HL-60 (cell line): ENCODE data around the gene TRIM17.
A peak's percentile ranks its signal among the peaks of the same experiment; 100 is the strongest.

Source experiments
- DNase-seq, 2 experiments: peaks; one replicate each; pipeline ENCODE4 v3.0.0-alpha.2; 2010 to 2020; ENCODE audit warnings: low read depth in 1 of 2, low spot score in 1 of 2
- H3K27ac ChIP-seq: fragments of 250-450 bp; sonication (Bioruptor Pico); replicated peaks from 2 replicates; pipeline ENCODE4 v1.5.1; 2020; ENCODE audit warnings: mild to moderate bottlenecking, moderate library complexity
- H3K27me3 ChIP-seq: fragments of 250-450 bp; sonication (Bioruptor Pico); 2 replicates; pipeline ENCODE4 v1.5.1; 2021; ENCODE audit warnings: mild to moderate bottlenecking, moderate library complexity; ENCODE audit not compliant: insufficient read depth, poor library complexity, severe bottlenecking
- H3K4me3 ChIP-seq: replicated peaks from 2 replicates; pipeline ENCODE4 v1.5.1; 2011; ENCODE audit warnings: mild to moderate bottlenecking, control low read depth, low read length; ENCODE audit not compliant: insufficient read depth
- CTCF ChIP-seq: IDR thresholded peaks from one replicate; pipeline ENCODE4 v1.5.1; 2011; ENCODE audit warnings: low read length, control low read depth, inconsistent platforms; ENCODE audit not compliant: insufficient read depth
- GABPA ChIP-seq: IDR thresholded peaks from 2 replicates; pipeline ENCODE4 v1.6.1; 2012; ENCODE audit warnings: low read depth
- POLR2AphosphoS5 ChIP-seq: IDR thresholded peaks from 2 replicates; pipeline ENCODE4 v1.6.1; 2012; ENCODE audit warnings: low read depth
- SPI1 ChIP-seq: IDR thresholded peaks from 2 replicates; pipeline ENCODE4 v1.6.1; 2012; ENCODE audit warnings: low read depth, mild to moderate bottlenecking, borderline replicate concordance
- TF ChIP-seq, protein P1 (sequence below): IDR thresholded peaks from 2 replicates; pipeline ENCODE4 v1.6.1; 2012; ENCODE audit warnings: low read depth; ENCODE audit not compliant: insufficient replicate concordance

TRIM17 gene

DNA sequence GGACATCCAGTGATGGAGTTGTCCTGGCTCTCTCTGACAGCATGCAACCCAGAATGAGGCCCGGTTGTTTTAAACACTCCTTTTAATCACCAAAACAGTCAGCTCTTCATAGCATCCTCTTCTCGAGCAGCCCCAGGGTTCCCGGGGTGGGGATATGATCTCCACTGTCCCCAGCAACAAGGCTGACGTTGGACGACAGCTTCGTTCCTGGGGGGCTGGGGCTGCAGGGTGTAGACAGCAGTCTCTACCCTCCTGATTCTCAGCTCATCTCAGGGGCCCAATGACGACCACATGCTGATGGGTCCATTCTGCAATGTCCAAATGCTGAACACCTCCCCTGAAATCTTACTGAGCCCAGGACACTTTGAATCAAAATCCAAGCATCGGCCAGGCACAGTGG is 37.0 kb downstream of the TRIM17 start:
- no peak for DNase-seq
- Histone ChIP-seq H3K27ac (no peak overlapping the region), H3K27me3 (peaks cover 21% of the 10 kb centered on the region), H3K4me3 (no peak overlapping the region)
- TF ChIP-seq SPI1 (no peak), CTCF (no peak), POLR2AphosphoS5 (no peak), GABPA (no peak)
- TF ChIP-seq, protein P1, sequence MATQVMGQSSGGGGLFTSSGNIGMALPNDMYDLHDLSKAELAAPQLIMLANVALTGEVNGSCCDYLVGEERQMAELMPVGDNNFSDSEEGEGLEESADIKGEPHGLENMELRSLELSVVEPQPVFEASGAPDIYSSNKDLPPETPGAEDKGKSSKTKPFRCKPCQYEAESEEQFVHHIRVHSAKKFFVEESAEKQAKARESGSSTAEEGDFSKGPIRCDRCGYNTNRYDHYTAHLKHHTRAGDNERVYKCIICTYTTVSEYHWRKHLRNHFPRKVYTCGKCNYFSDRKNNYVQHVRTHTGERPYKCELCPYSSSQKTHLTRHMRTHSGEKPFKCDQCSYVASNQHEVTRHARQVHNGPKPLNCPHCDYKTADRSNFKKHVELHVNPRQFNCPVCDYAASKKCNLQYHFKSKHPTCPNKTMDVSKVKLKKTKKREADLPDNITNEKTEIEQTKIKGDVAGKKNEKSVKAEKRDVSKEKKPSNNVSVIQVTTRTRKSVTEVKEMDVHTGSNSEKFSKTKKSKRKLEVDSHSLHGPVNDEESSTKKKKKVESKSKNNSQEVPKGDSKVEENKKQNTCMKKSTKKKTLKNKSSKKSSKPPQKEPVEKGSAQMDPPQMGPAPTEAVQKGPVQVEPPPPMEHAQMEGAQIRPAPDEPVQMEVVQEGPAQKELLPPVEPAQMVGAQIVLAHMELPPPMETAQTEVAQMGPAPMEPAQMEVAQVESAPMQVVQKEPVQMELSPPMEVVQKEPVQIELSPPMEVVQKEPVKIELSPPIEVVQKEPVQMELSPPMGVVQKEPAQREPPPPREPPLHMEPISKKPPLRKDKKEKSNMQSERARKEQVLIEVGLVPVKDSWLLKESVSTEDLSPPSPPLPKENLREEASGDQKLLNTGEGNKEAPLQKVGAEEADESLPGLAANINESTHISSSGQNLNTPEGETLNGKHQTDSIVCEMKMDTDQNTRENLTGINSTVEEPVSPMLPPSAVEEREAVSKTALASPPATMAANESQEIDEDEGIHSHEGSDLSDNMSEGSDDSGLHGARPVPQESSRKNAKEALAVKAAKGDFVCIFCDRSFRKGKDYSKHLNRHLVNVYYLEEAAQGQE, result no peak

DNA sequence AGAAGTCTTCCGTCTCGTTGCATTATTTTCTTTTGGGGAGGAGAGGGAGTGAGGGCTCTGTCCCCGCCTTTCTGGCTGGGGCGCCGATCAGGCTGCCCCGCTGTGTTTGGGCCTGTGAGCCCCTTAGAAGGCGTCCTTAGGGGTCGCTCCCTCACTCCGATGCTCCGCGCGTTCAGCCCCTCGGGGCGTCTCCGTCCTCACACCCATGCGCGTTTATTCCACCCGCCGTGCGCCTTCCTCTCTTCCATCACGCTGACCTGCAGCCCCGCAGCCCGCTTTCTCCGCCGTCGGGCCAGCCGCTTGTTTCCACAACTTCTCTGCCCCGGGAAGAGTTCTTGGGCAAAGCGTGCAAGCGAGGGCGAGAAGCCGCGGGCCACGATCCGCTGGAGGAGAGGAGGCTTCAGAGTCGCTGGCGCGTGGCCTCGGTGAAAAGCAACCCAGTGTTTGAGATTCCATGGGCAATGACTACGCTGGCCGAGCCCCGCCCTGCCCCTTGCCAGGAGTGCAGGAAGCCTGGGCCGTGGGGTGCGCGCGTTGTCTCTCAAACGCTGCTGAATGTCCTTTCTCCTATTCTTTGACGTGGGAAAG is 37.7 kb downstream of the TRIM17 start:
- no peak for DNase-seq
- TF ChIP-seq, protein P1, result no peak
- TF ChIP-seq CTCF, result no peak
- TF ChIP-seq POLR2AphosphoS5, result no peak
- TF ChIP-seq SPI1, result no peak
- no peak for TF ChIP-seq GABPA
- Histone ChIP-seq H3K27ac (no peak overlapping the region), H3K27me3 (peaks cover 21% of the 10 kb centered on the region), H3K4me3 (peak overlapping the region; percentile 29)

GRCh38 chr1:228378090-228378872 is 38.4 kb downstream of the TRIM17 start:
- TF ChIP-seq, protein P1, result no peak
- TF ChIP-seq GABPA, result no peak
- TF ChIP-seq CTCF, result peak; percentile 14
- TF ChIP-seq SPI1, result no peak
- H3K27me3 ChIP-seq, result peaks cover 21% of the 10 kb centered on the region
- peak overlapping the region; percentile 29 for H3K4me3 ChIP-seq
- no peak for DNase-seq
- H3K27ac ChIP-seq, result no peak overlapping the region
